Type B pancreatic cell (in vitro differentiated cells): ENCODE data around the gene ICOSLG. TPM values are rescaled to one million over a fixed set of nuclear protein-coding genes. Genes with fewer than 3 reads are reported as not detected.
"Not testable (repeated sequence)": the region's sequence is repeated elsewhere in the genome, so short reads cannot be mapped to it uniquely, and the experiment has no call there.

ENCODE experiments used
- DNase-seq: peaks from one replicate; pipeline ENCODE4 v3.0.0; 2021; ENCODE audit warnings: mixed read lengths; ENCODE audit not compliant: unreplicated experiment; ENCODE audit errors: extremely low spot score
- H3K27ac Mint-ChIP-seq: 2 replicates; pipeline ENCODE4 v1.8.0; 2021; ENCODE audit warnings: mild to moderate bottlenecking, mixed read lengths
- H3K27me3 Mint-ChIP-seq: 2 replicates; pipeline ENCODE4 v1.8.0; 2021; ENCODE audit warnings: mixed read lengths
- H3K36me3 Mint-ChIP-seq: 2 replicates; pipeline ENCODE4 v1.8.0; 2021; ENCODE audit warnings: mixed read lengths
- H3K4me1 Mint-ChIP-seq: one replicate; pipeline ENCODE4 v1.8.0; 2021; ENCODE audit warnings: mixed read lengths; ENCODE audit not compliant: unreplicated experiment
- H3K4me3 Mint-ChIP-seq: 2 replicates; pipeline ENCODE4 v1.8.0; 2021; ENCODE audit warnings: mild to moderate bottlenecking, mixed read lengths
- H3K9me3 Mint-ChIP-seq: 2 replicates; pipeline ENCODE4 v1.8.0; 2021; ENCODE audit warnings: mixed read lengths
- CTCF ChIP-seq: fragments of 200-600 bp; sonication (generic); conservative IDR thresholded peaks from 2 replicates; pipeline ENCODE4 v1.5.0; 2021; ENCODE audit warnings: antibody characterized with exemption, mild to moderate bottlenecking
- long read RNA-seq: library from polyadenylated mRNA; unstranded; transcript quantifications from one replicate; pipeline ENCODE4 v2.0.0, GENCODE V29; 2020
- total RNA-seq: library from RNA; stranded (reverse); gene quantifications from 2 replicates; pipeline ENCODE4 v1.2.1, GENCODE V29; 2021; ENCODE audit warnings: low replicate concordance

Gene ICOSLG, protein sequence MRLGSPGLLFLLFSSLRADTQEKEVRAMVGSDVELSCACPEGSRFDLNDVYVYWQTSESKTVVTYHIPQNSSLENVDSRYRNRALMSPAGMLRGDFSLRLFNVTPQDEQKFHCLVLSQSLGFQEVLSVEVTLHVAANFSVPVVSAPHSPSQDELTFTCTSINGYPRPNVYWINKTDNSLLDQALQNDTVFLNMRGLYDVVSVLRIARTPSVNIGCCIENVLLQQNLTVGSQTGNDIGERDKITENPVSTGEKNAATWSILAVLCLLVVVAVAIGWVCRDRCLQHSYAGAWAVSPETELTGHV
- total RNA-seq: 5.4 and 13.8 TPM in 2 replicates
- long read RNA-seq: 0 reads

DNA sequence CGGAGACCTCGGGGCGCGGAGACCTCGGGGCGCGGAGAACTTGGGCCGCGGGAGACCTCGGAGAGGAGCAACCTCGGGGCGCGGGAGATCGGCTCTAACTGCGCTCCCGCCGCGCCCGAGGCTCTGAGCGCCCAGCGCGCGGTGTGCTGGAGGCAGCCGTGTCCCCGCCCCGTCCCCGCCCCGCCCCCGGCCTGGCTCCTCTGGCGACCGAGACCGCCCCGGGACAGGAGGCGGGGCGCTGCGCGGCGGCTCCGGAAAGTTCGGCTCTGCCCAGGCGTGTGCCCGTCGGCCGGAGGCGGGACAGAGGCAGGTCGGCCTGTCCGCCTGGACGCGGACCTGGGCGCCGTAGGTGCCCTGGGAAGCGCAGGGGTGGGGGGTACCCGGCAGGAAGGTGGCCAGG, at the start of gene ICOSLG:
Gene ICOSLG (minus strand): TSS at position 102 of the 400 bp plus-strand sequence. CDS start 126 bp downstream, outside the sequence.
- not testable (repeated sequence) for H3K4me1 Mint-ChIP-seq, H3K9me3 Mint-ChIP-seq, DNase-seq, H3K27ac Mint-ChIP-seq, H3K36me3 Mint-ChIP-seq, H3K27me3 Mint-ChIP-seq, H3K4me3 Mint-ChIP-seq

GRCh38 chr21:44289381-44290010, 48.8 kb upstream of the ICOSLG start:
- no peaks in the 10 kb centered on the region for H3K9me3 Mint-ChIP-seq
- H3K4me1 Mint-ChIP-seq: no peaks in the 10 kb centered on the region
- no peak for TF ChIP-seq CTCF
- H3K27ac Mint-ChIP-seq: no peak overlapping the region
- no peak for DNase-seq
- no peaks in the 10 kb centered on the region for H3K27me3 Mint-ChIP-seq
- no peaks in the 10 kb centered on the region for H3K36me3 Mint-ChIP-seq
- H3K4me3 Mint-ChIP-seq: no peak overlapping the region

GRCh38 chr21:44288251-44289110, 47.7 kb upstream of the ICOSLG start:
- Mint-ChIP-seq H3K4me1 (peaks cover 5% of the 10 kb centered on the region), H3K4me3 (no peak overlapping the region), H3K27me3 (no peaks in the 10 kb centered on the region), H3K36me3 (no peaks in the 10 kb centered on the region), H3K27ac (no peak overlapping the region), H3K9me3 (no peaks in the 10 kb centered on the region)
- no peak for TF ChIP-seq CTCF
- DNase-seq: no peak

DNA sequence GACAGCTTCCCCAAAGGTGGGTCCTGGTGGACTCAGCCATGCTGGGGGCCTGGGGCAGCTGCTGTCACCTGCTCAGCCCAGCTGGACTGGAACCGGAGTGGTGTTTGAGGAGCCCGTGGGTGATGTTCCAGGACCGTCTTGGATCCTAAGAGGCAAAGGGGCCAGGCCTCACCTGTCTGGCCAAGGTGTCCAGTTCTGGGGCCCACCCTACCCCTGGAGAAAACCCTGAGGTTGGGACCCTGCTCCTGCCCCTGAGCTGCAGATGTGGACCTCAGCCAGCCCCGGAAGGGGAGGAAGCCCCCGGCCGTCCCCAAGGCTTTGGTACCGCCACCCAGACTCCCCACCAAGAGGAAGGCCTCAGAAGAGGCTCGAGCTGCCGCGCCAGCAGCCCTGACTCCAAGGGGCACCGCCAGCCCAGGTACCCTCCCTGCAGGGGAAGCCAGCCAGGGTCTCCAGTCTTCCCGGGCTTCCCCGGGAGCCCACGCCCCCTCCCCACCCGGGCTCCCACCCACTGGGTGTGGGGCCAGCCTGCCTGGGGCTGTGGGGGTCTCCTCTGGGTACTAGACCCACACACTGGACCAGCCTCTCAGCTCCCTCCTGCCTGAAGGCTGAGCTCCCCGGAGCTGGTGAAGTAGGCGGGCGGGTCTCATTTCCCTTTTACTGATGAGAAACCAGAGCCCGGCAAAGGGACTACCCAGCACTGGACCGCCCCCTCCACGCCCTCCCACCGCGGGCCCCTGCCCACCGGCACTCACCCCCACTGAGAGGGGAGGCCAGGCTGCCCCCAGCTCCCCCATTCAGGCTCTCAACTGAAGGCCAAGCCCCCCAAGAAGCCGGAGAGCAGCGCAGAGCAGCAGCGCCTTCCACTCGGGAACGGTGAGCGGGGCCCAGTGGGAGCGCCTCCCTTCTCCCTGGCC, 46.2 kb upstream of the ICOSLG start:
- no peak for DNase-seq
- Mint-ChIP-seq H3K9me3 (no peaks in the 10 kb centered on the region), H3K27me3 (peaks cover 9% of the 10 kb centered on the region), H3K36me3 (no peaks in the 10 kb centered on the region), H3K4me1 (peaks cover 14% of the 10 kb centered on the region), H3K4me3 (no peak overlapping the region), H3K27ac (no peak overlapping the region)
- no peak for TF ChIP-seq CTCF

- H3K36me3 Mint-ChIP-seq: no peaks in the 10 kb centered on the region
- DNase-seq: no peak
- TF ChIP-seq CTCF: no peak
- no peaks in the 10 kb centered on the region for H3K9me3 Mint-ChIP-seq
- peaks cover 14% of the 10 kb centered on the region for H3K4me1 Mint-ChIP-seq
- peaks cover 9% of the 10 kb centered on the region for H3K27me3 Mint-ChIP-seq
- no peak overlapping the region for H3K27ac Mint-ChIP-seq
- H3K4me3 Mint-ChIP-seq: no peak overlapping the region
Measured at GRCh38 chr21:44286086-44286715, 45.5 kb upstream of the ICOSLG start.
